Fibroblast of upper back skin (primary cell): ENCODE results near the gene PRKAB2.
"Not testable (repeated sequence)": the region's sequence is repeated elsewhere in the genome, so short reads cannot be mapped to it uniquely, and the experiment has no call there.

Experiments used
- DNase-seq: peaks from one replicate; pipeline ENCODE4 v3.0.0-alpha.2; 2013

Gene PRKAB2

GRCh38 chr1:147109041-147109440 is 63.2 kb downstream of the PRKAB2 start:
- no peak for DNase-seq

- not testable (repeated sequence) for DNase-seq
These were observed 65.8 kb downstream of the PRKAB2 start for GRCh38 chr1:147106407-147106881.

- DNase-seq: no peak
These were observed 66.4 kb downstream of the PRKAB2 start for GRCh38 chr1:147105909-147106308.
